Measurements from ENCODE around the gene ATXN1. TPM values are rescaled to one million over a fixed set of nuclear protein-coding genes. Genes with fewer than 3 reads are reported as not detected.

The ATXN1 gene
- total RNA-seq, 1 experiment from 2014 or later: 25.6 TPM

- H3K4me3 ChIP-seq (ENCODE audit: low read depth, low read length, poor library complexity, severe bottlenecking): no peak overlapping the region
- no peak for DNase-seq (ENCODE audit: low spot score)
- POLR2A ChIA-PET (ENCODE audit: low non-redundant PET): no interaction called here
- CTCF ChIA-PET: no interaction called here
- intact Hi-C loops (cut with micrococcal nuclease; ENCODE audit: unreplicated experiment): no loop called here
- BruUV-seq (replicated peaks): no TSS peak
- TF ChIP-seq EZH2 (IDR thresholded peaks at IDR 0.05; ENCODE audit: borderline replicate concordance, low read depth, low read length, poor library complexity, severe bottlenecking) (no peak), CTCF (conservative IDR thresholded peaks at IDR 0.05; ENCODE audit: low read depth, low read length) (no peak)
- no peaks in the 10 kb centered on the region for H3K27me3 ChIP-seq (replicated peaks; ENCODE audit: insufficient read depth, low read depth, low read length, poor library complexity)
- no peaks in the 10 kb centered on the region for H3K9me3 ChIP-seq (ENCODE audit: low read depth, low read length, poor library complexity, severe bottlenecking)
- H3K4me1 ChIP-seq (ENCODE audit: insufficient read depth, low read length, poor library complexity, severe bottlenecking): peaks cover 33% of the 10 kb centered on the region
- H3K27ac ChIP-seq (ENCODE audit: low read depth, low read length, poor library complexity, severe bottlenecking): no peak overlapping the region
- H3K36me3 ChIP-seq (ENCODE audit: insufficient read depth, low read length, poor library complexity, severe bottlenecking): no peaks in the 10 kb centered on the region
Observed at GRCh38 chr6:16324606-16325225, 436.5 kb downstream of the ATXN1 start.

- CTCF ChIA-PET: no interaction called here
- POLR2A ChIA-PET (ENCODE audit: low non-redundant PET): no interaction called here
- BruUV-seq (replicated peaks): no TSS peak
Observed at GRCh38 chr6:16324184-16324583, 437.1 kb downstream of the ATXN1 start.

GRCh38 chr6:16322666-16323312, 438.5 kb downstream of the ATXN1 start:
- no peaks in the 10 kb centered on the region for H3K9me3 ChIP-seq (ENCODE audit: low read depth, low read length, poor library complexity, severe bottlenecking)
- H3K4me1 ChIP-seq (ENCODE audit: insufficient read depth, low read length, poor library complexity, severe bottlenecking): peaks cover 45% of the 10 kb centered on the region
- POLR2A ChIA-PET (ENCODE audit: low non-redundant PET): no interaction called here
- H3K4me3 ChIP-seq (ENCODE audit: low read depth, low read length, poor library complexity, severe bottlenecking): no peak overlapping the region
- no TSS peak for BruUV-seq (replicated peaks)
- peak overlapping the region; percentile 31 for H3K27ac ChIP-seq (ENCODE audit: low read depth, low read length, poor library complexity, severe bottlenecking)
- TF ChIP-seq EZH2 (IDR thresholded peaks at IDR 0.05; ENCODE audit: borderline replicate concordance, low read depth, low read length, poor library complexity, severe bottlenecking): no peak
- TF ChIP-seq CTCF (conservative IDR thresholded peaks at IDR 0.05; ENCODE audit: low read depth, low read length): no peak
- CTCF ChIA-PET: interaction anchor here (1.3 to 1.5 kb wide), 2 partner anchors 9 to 37 kb away, joined by 4 to 8 read pairs; no protein-coding TSS in a partner anchor
- H3K36me3 ChIP-seq (ENCODE audit: insufficient read depth, low read length, poor library complexity, severe bottlenecking): no peaks in the 10 kb centered on the region
- intact Hi-C loops (cut with micrococcal nuclease; ENCODE audit: unreplicated experiment): no loop called here
- peak; percentile 86 for DNase-seq (ENCODE audit: low spot score)
- no peaks in the 10 kb centered on the region for H3K27me3 ChIP-seq (replicated peaks; ENCODE audit: insufficient read depth, low read depth, low read length, poor library complexity)

More at GRCh38 chr6:16324184-16324583, 437.1 kb downstream of the ATXN1 start:
- intact Hi-C loops (cut with micrococcal nuclease; ENCODE audit: unreplicated experiment): no loop called here
- DNase-seq (ENCODE audit: low spot score): no peak
- Histone ChIP-seq H3K9me3 (ENCODE audit: low read depth, low read length, poor library complexity, severe bottlenecking) (no peaks in the 10 kb centered on the region), H3K4me1 (ENCODE audit: insufficient read depth, low read length, poor library complexity, severe bottlenecking) (peaks cover 37% of the 10 kb centered on the region), H3K27me3 (replicated peaks; ENCODE audit: insufficient read depth, low read depth, low read length, poor library complexity) (no peaks in the 10 kb centered on the region), H3K36me3 (ENCODE audit: insufficient read depth, low read length, poor library complexity, severe bottlenecking) (no peaks in the 10 kb centered on the region), H3K4me3 (ENCODE audit: low read depth, low read length, poor library complexity, severe bottlenecking) (no peak overlapping the region), H3K27ac (ENCODE audit: low read depth, low read length, poor library complexity, severe bottlenecking) (no peak overlapping the region)
- TF ChIP-seq CTCF (conservative IDR thresholded peaks at IDR 0.05; ENCODE audit: low read depth, low read length) (no peak), EZH2 (IDR thresholded peaks at IDR 0.05; ENCODE audit: borderline replicate concordance, low read depth, low read length, poor library complexity, severe bottlenecking) (no peak)
